B cell (primary cell): Measurements from ENCODE around the gene FANCM. TPM values are rescaled to one million over a fixed set of nuclear protein-coding genes. Genes with fewer than 3 reads are reported as not detected.

Experiments
- ATAC-seq: fragments of 200-7000 bp; cut with Tn5 transposase; one replicate; pipeline ENCODE4 v1.10.0; 2021; ENCODE audit warnings: low read depth, mild to moderate bottlenecking, moderate number of reproducible peaks, moderate library complexity
- CTCF ChIA-PET: fragments of 350-600 bp; sonication (Branson Sonifier 250); formaldehyde crosslinking; loops from one replicate; lab custom pipeline; 2021; ENCODE audit warnings: antibody characterized with exemption, inconsistent platforms; lab: Charles Lee
- POLR2A ChIA-PET: fragments of 350-600 bp; sonication (Branson Sonifier 250); formaldehyde crosslinking; loops from one replicate; lab custom pipeline; 2021; ENCODE audit warnings: antibody characterized with exemption; lab: Charles Lee
- DNase-seq: peaks from one replicate; pipeline ENCODE4 v3.0.0; 2013
- H2AFZ ChIP-seq: 2 replicates; pipeline ENCODE4 v1.6.1; 2012; ENCODE audit warnings: mild to moderate bottlenecking, low read depth, low read length; ENCODE audit not compliant: insufficient read depth, poor library complexity, severe bottlenecking
- H3K27ac ChIP-seq, 2 donors: 1 replicate in 1 of 2; 2 replicates in 1 of 2; pipeline ENCODE4 v1.5.1; 2012 to 2013; ENCODE audit warnings: low read length in 2 of 2, mild to moderate bottlenecking in 2 of 2, moderate library complexity in 1 of 2
- H3K27me3 ChIP-seq, 4 experiments: fragments of 200-600 bp in 1 of 4; sonication (generic) in 1 of 4; replicated peaks in 1 of 4; 1 replicate in 2 of 4; 2 replicates in 2 of 4; pipeline versions ENCODE4 v1.6.1 to v1.7.0; 2013 to 2016; ENCODE audit warnings: low read length in 3 of 4, mild to moderate bottlenecking in 2 of 4, mixed read lengths in 1 of 4, moderate library complexity in 1 of 4; ENCODE audit not compliant: insufficient read depth in 4 of 4, control insufficient read depth in 3 of 4; ENCODE audit errors: control extremely low read depth in 1 of 4
- H3K36me3 ChIP-seq, 2 experiments: replicated peaks in 1 of 2; 1 replicate in 1 of 2; 2 replicates in 1 of 2; pipeline versions ENCODE4 v1.6.1 to v1.7.1; 2013; ENCODE audit warnings: low read length in 1 of 2; ENCODE audit not compliant: insufficient read depth in 2 of 2, control insufficient read depth in 1 of 2; ENCODE audit errors: control extremely low read depth in 1 of 2, extremely low read depth in 1 of 2
- H3K4me1 ChIP-seq, 2 donors: fragments of 200-600 bp in 1 of 2; sonication (generic) in 1 of 2; 1 replicate in 1 of 2; 2 replicates in 1 of 2; pipeline versions ENCODE4 v1.5.1 to v1.6.1; 2013 to 2017; ENCODE audit warnings: low read length in 2 of 2; ENCODE audit not compliant: control insufficient read depth in 2 of 2, insufficient read depth in 2 of 2
- H3K4me2 ChIP-seq: replicated peaks from 2 replicates; pipeline ENCODE3; 2012; ENCODE audit warnings: mild to moderate bottlenecking, low read depth, low read length; ENCODE audit not compliant: poor library complexity, severe bottlenecking
- H3K4me3 ChIP-seq, 5 experiments: fragments of 200-600 bp in 1 of 5; sonication (generic) in 1 of 5; 1 replicate in 3 of 5; 2 replicates in 2 of 5; pipeline versions ENCODE4 v1.5.1 to v1.7.0; 2011 to 2016; ENCODE audit warnings: low read length in 4 of 5, mild to moderate bottlenecking in 4 of 5, low read depth in 2 of 5, control low read depth in 1 of 5, moderate library complexity in 1 of 5; ENCODE audit not compliant: insufficient read depth in 1 of 5; ENCODE audit errors: control extremely low read depth in 1 of 5, extremely low read depth in 1 of 5
- H3K79me2 ChIP-seq: fragments of 200-600 bp; sonication (generic); one replicate; pipeline ENCODE4 v1.6.0; 2016; ENCODE audit warnings: low read length; ENCODE audit not compliant: control insufficient read depth, insufficient read depth
- H3K9ac ChIP-seq: fragments of 200-600 bp; sonication (generic); 2 replicates; pipeline ENCODE4 v1.6.1; 2017; ENCODE audit warnings: mild to moderate bottlenecking, low read length, moderate library complexity
- H3K9me3 ChIP-seq, 3 donors: one replicate each; pipeline versions ENCODE4 v1.6.1 to v1.7.1; 2013; ENCODE audit warnings: low read length in 2 of 3; ENCODE audit not compliant: control insufficient read depth in 2 of 3, insufficient read depth in 1 of 3; ENCODE audit errors: control extremely low read depth in 1 of 3
- H4K20me1 ChIP-seq: 2 replicates; pipeline ENCODE4 v1.6.0; 2012; ENCODE audit warnings: mild to moderate bottlenecking, low read length; ENCODE audit not compliant: insufficient read depth, control insufficient read depth, poor library complexity, severe bottlenecking
- H3K27ac Mint-ChIP-seq: one replicate; pipeline ENCODE4 v1.8.0; 2021; ENCODE audit warnings: mixed read lengths
- H3K27me3 Mint-ChIP-seq: one replicate; pipeline ENCODE4 v1.8.0; 2021; ENCODE audit warnings: mixed read lengths
- H3K4me1 Mint-ChIP-seq: one replicate; pipeline ENCODE4 v1.8.0; 2021; ENCODE audit warnings: mixed read lengths
- H3K4me3 Mint-ChIP-seq: one replicate; pipeline ENCODE4 v1.8.0; 2021; ENCODE audit warnings: mixed read lengths
- H3K9me3 Mint-ChIP-seq: one replicate; pipeline ENCODE4 v1.8.0; 2022; ENCODE audit warnings: mixed read lengths; ENCODE audit not compliant: insufficient read depth
- EZH2 ChIP-seq: IDR thresholded peaks from 2 replicates; pipeline ENCODE4 v1.6.1; 2012; ENCODE audit warnings: borderline replicate concordance, low read depth, mild to moderate bottlenecking, moderate library complexity, low read length; ENCODE audit not compliant: insufficient read depth, poor library complexity, severe bottlenecking
- WGBS: methylation state at CpG from one replicate; pipeline ENCODE4 v1.1.5; 2013; ENCODE audit warnings: missing lambda C conversion rate; ENCODE audit not compliant: insufficient coverage; 5-methylcytosine and 5-hydroxymethylcytosine counted together
- intact Hi-C: fragments of 100-400 bp; cut with micrococcal nuclease; formaldehyde crosslinking; loops from one replicate; pipeline ENCODE4 v1.10.0; 2022
- polyA plus RNA-seq: library from polyadenylated mRNA; depleted of rRNA; stranded (reverse); fragments of >200 nt; gene quantifications from 2 replicates; pipeline ENCODE4 v1.2.3, GENCODE V29; 2012
- total RNA-seq, 2 donors: library from RNA; stranded (reverse); fragments of 120-200 nt in 1 of 2; gene quantifications; 1 replicate in 1 of 2; 2 replicates in 1 of 2; pipeline versions ENCODE4 v1.2.3 to v1.2.4, GENCODE V29; 2013 to 2022
- TF ChIP-seq, protein P1 (sequence below): fragments of 200-600 bp; IDR thresholded peaks from one replicate; pipeline ENCODE4 v1.8.0; 2022; ENCODE audit warnings: antibody characterized with exemption, mild to moderate bottlenecking

Gene FANCM
- total and polyA plus RNA-seq, 2 donors (not counting 1 experiment from before 2014, with no cell fraction given) = 3.0 to 15.5 TPM

DNA sequence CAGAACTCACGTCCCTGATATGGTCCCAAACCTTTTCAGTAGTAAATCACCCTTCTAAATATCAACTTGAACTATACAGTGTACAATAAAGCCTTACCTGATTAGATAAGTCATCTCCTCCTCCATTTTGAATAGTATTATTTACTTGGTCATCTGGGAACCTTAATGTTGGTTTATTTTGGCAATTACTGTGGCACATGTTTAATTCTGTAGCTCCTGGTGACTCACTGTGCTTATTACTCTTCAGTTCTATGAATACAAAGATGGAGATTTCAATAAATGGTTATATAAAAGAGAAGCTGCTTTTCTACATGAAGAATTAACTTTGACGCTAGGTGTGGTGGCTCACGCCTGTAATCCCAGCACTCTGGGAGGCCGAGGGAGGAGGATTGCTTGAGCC is 91.8 kb downstream of the FANCM start:
- Mint-ChIP-seq H3K4me1 (no peaks in the 10 kb centered on the region), H3K27me3 (no peaks in the 10 kb centered on the region), H3K9me3 (no peaks in the 10 kb centered on the region), H3K4me3 (no peak overlapping the region), H3K27ac (no peak overlapping the region)
- Histone ChIP-seq H3K36me3 (peaks cover 21 to 76% of the 10 kb centered on the region in 2 experiments), H3K79me2 (peaks cover 4% of the 10 kb centered on the region), H3K9ac (no peak overlapping the region), H3K27me3 (no peaks in the 10 kb centered on the region), H2AFZ (no peak overlapping the region), H3K27ac (no peak overlapping the region), H4K20me1 (no peaks in the 10 kb centered on the region), H3K4me2 (no peak overlapping the region), H3K9me3 (no peaks in the 10 kb centered on the region), H3K4me1 (no peaks in the 10 kb centered on the region), H3K4me3 (no peak overlapping the region)
- 100% methylated on average over 2 of the region's 4 CpGs for WGBS
- intact Hi-C loops = loop anchor here (5.0 kb wide), 1 partner anchor 40 kb away; no protein-coding TSS in a partner anchor
- CTCF ChIA-PET = interaction anchor here (0.6 kb wide), 1 partner anchor 35 kb away, joined by 3 read pairs; no protein-coding TSS in a partner anchor
- TF ChIP-seq, protein P1, sequence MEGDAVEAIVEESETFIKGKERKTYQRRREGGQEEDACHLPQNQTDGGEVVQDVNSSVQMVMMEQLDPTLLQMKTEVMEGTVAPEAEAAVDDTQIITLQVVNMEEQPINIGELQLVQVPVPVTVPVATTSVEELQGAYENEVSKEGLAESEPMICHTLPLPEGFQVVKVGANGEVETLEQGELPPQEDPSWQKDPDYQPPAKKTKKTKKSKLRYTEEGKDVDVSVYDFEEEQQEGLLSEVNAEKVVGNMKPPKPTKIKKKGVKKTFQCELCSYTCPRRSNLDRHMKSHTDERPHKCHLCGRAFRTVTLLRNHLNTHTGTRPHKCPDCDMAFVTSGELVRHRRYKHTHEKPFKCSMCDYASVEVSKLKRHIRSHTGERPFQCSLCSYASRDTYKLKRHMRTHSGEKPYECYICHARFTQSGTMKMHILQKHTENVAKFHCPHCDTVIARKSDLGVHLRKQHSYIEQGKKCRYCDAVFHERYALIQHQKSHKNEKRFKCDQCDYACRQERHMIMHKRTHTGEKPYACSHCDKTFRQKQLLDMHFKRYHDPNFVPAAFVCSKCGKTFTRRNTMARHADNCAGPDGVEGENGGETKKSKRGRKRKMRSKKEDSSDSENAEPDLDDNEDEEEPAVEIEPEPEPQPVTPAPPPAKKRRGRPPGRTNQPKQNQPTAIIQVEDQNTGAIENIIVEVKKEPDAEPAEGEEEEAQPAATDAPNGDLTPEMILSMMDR = no peak
- no peak for TF ChIP-seq EZH2
- no peak for DNase-seq
- POLR2A ChIA-PET = no interaction called here
- no peak for ATAC-seq

DNA sequence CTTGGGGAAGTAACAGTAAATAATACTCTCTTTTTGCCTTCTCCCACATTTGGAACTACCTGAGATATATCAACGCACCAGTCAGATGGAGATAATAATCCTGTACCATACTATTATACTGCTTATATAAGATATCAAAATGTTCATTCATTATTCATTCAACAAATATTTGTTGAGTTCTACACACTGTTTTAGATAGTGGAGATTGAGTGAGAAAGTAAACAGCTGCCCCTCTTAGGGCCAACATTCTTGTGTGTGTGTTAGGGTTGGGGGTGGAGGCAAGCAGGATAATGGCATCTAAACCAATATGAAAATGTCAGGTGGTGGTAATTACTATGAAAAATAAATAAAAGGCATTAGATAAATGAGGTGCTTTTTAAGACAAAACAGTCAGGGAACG is 103.3 kb downstream of the FANCM start:
- Histone ChIP-seq H3K27me3 (no peaks in the 10 kb centered on the region), H3K9me3 (no peaks in the 10 kb centered on the region), H3K36me3 (peaks cover 14 to 44% of the 10 kb centered on the region in 2 experiments), H3K4me3 (no peak overlapping the region), H3K4me2 (no peak overlapping the region), H4K20me1 (peaks cover 10% of the 10 kb centered on the region), H3K27ac (no peak overlapping the region), H3K79me2 (peaks cover 36% of the 10 kb centered on the region), H3K9ac (no peak overlapping the region), H2AFZ (no peak overlapping the region), H3K4me1 (no peaks in the 10 kb centered on the region)
- ChIA-PET POLR2A (no interaction called here), CTCF (no interaction called here)
- Mint-ChIP-seq H3K27ac (no peak overlapping the region), H3K4me1 (peaks cover 11% of the 10 kb centered on the region), H3K27me3 (no peaks in the 10 kb centered on the region), H3K9me3 (no peaks in the 10 kb centered on the region), H3K4me3 (no peak overlapping the region)
- TF ChIP-seq, protein P1 = no peak
- TF ChIP-seq EZH2 = no peak
- intact Hi-C loops = no loop called here
- 91% methylated on average over 1 of the region's 2 CpGs for WGBS
- DNase-seq (no peak), ATAC-seq (no peak)
